Stimulated activated CD8-positive, alpha-beta memory T cell treated with anti-CD3 and anti-CD28 coated beads, Interleukin-4, amount 100 ng/mL, for 4 hours (primary cell): ENCODE results near the gene KL.

Experiments used
- DNase-seq, 2 donors: peaks; one replicate each; pipeline ENCODE4 v3.0.0-alpha.2; 2020; ENCODE audit warnings: low read depth in 2 of 2, low spot score in 1 of 2

Gene KL

DNA sequence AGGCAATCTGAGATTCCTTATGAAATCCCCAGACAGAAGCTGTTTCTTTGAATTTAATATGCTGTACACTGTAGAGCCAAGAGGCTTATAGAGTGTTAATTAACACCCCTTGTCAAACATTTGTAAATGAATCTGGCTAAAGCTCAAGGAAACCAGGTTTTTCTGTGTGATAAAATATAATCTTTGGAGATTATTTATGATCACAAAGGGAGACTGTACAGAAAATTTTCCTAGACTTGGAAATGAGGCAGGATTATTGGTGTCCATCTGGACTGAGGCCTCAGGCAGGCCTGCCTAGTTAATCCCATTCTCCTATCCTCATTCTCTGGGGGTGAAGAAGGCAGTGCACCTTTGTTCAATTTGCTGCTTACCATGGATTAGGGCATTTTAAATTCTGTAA is 17.8 kb downstream of the KL start:
- DNase-seq = no peak

DNA sequence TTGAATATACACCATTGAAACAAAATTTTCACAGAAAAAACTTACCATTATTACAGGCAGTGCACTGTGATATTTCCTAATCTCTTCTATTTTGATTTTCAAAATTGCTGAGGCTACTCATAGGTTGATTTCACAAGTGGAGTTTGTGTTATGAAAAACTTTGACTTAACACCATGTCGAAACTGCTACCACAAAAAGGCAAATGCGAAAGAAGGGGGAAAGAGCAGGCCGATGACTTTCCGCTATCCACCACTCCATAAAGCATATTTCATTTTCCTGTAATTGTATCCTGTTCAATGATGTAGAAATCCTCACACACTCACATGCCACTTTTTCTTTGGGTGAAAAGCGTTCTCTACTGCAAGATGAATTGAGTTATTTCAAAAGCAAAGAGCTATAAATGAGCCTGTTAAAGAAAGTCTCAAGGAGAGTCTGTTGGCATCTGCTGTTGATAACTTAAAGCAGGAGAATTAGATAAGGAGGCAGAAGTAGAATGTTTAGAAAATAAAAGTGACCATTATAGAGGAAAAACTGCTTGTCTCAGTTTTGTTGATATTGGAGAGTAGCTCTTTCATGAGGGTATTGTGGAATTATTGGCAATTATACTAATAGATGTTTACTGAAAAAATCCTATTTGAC is 18.8 kb downstream of the KL start:
- no peak for DNase-seq

DNA sequence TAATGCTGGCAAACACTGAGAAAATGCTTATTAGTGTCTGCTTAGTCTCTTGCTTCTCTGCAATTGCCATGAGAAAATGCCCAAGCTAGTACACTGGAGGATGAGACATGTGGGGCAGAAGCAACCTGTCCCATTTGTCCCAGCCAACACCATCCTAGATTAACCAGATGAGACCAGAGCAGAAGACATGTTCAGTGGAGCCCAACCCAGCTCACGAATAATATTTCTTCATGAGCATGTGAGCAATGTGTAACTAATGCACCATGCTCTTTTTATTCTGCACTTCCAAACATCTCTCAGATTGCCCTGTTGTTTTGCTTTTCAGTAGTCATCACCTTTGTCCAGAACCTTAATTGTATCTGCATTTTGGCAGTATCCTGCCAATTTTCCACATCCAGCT is 21.4 kb downstream of the KL start:
- DNase-seq = no peak

- DNase-seq = no peak
Measured at GRCh38 chr13:33040090-33040489, 23.9 kb downstream of the KL start.

GRCh38 chr13:33045851-33046592 is 29.8 kb downstream of the KL start:
- DNase-seq = no peak

DNA sequence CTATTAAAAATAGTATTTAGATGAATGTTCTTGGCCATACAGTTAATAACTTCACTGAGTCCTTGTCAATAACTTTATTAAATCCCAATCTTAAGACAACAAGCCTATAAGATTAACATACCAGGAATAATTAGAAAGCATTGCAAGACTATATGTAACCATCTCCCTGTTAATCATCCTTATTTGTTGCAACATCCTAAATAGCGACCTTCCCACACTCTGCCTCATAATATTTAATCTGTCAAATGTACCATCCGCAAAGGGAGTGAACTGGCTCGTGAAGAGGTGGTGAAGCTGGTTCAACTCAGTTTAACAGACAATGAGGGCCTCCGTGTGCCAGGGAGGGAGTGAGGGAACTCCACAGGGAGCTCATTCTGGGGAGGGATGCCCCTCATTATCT is 33.9 kb downstream of the KL start:
- DNase-seq = no peak

DNA sequence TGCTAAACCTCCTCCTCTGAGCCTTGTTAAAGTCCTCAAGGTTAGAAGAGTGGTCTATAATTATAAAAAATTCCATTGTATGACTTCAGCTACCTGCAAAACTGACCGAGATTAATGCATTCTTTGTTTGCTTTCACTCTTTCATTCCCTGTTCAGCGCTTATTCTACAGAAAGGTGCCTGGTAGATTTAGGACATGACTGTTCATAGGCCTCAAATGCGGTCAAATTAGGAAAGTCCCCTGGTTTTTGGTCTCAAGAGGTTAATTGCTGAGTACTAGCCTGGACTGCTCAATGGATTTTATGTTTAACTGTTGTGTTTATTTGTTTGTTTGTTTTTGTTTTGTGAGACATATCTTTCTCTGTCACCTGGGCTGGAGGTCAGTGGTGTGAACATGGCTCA is 35.4 kb downstream of the KL start:
- no peak for DNase-seq

- DNase-seq = no peak
Measured at GRCh38 chr13:33052506-33053280, 36.5 kb downstream of the KL start.

- no peak for DNase-seq
Measured at GRCh38 chr13:33053397-33054066, 37.3 kb downstream of the KL start.

DNA sequence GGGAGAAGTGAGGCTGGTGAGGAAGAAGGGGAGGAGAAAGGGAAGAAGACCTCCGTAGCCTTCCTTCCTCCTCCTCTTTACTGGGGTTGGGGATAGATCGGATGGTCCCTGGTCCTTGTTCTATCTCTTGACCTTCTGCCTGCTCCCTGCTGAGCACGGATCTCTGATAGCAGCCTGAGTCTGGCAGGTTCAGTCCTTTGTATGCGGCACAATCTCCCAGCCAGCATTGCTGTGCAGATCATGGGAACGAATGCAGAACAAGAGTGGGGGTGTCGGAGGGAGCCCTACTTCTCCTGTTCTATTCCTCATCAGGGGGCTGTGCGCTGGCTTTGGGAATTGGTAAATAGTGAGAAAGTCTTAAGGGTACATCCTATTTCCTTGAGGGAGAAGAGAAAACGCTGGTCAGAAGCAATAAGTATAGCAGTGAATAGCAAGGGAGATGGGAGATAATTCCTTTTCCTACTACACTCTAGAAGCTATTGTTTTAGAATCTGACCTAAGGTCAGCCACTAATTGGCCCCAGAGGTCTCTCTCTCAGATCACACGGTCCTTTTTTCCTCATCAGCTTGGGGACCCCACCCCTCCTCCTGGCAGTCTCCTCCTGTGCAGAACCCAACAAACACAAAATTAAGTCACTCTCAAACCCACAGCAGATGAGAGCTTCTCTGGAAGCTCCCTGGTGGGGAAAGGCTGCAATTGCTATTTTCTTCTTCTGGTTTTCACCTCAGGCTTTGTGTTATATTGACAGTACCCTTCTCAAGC is 41.0 kb downstream of the KL start:
- no peak for DNase-seq

GRCh38 chr13:33058776-33059327 is 42.6 kb downstream of the KL start:
- no peak for DNase-seq

- DNase-seq = no peak
Measured at GRCh38 chr13:33060815-33061214, 44.6 kb downstream of the KL start.

- no peak for DNase-seq
Measured at GRCh38 chr13:33066329-33066728, 50.1 kb downstream of the KL start.

- DNase-seq = no peak
Measured at GRCh38 chr13:33069365-33069764, 53.1 kb downstream of the KL start.

DNA sequence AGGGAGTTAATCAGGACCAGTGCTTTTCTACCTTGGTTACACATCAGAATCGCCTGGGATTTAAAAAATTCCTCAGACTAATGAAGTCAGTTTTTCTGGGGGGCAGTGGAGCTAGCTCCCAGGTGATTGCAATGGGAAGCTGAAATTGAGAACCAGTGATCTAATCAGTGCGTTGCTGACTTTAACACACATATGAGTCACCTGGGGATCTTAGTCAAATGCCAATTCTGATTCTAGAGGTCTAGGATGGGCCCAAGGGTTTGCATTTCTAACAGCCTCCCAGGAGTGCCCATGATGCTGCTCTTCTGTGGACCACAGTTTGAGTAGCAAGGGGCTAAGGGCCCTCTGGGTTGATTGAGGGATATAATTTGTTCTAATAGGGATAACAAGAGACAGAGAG is 54.5 kb downstream of the KL start:
- DNase-seq = no peak

- no peak for DNase-seq
Measured at GRCh38 chr13:33072282-33072681, 56.1 kb downstream of the KL start.

DNA sequence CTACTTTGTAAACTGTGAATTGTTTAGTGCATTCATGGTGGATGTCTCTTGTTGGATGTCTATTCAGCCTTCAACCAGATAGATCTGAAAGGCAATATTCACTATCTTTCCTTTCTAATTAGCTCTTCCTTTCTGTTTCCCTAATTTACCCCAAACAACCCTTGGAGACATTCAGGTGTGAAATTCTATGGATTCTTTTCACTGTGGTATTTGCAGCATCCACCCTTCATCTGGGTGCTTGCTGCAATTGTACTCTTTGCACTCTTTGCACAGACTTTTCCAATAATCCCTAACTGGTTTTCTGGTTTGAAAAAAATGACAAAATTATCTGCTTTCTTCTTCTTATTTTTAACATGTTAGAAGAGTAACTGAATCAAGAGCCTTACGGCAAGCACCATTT is 56.5 kb downstream of the KL start:
- DNase-seq = no peak

- no peak for DNase-seq
Measured at GRCh38 chr13:33073338-33073737, 57.1 kb downstream of the KL start.

DNA sequence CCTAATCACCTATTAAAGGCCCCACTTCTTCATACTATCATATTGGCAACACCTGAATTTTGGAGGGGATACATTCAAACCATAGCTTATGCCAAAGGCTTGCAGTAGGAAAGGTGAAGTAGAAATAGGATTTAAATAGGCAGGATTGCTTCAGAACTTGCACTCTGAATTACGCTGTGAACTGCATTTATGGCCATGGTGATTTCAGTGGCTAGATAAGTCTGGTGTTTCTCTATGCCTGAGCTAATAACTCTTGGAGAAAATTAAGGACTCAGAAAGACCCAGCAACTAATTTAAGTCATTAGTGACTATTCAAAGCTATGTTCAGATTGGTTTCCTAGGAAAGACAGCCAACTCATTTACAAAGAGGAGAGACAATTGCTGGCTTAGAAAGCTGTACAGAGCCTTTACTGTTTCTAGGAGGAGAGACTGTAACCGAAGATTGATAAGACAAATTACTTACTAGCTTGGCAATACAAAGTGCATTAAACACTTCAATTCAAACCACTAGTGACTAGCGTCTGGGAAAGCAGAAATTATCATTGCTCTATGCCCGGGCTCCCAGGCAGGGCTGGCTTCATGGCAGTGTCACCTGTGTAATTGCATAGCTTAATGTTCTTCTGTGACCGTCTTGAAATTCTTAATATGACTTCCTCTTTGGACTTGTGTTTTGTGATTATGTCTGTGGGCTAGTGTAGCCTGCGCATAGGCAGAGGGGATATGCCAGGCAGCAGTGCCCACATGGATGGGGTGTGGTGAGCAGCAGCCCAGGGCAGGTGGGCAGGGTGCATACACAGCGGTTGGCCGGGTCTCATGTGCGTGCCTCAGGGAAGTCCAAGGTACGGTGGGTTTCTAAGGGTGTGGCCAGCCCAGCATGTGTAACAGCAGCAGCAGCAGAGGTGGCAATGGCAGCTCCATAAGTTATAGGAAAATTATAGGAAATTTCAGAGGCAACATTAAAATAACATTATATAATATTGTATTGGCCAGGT is 60.1 kb downstream of the KL start:
- no peak for DNase-seq
